Activated CD8-positive, alpha-beta memory T cell treated with anti-CD3 and anti-CD28 coated beads, Interleukin-2, amount 10 ng/mL, durations not matched to agents 7 days and 5 days (primary cell): Measurements from ENCODE around the gene GLRX2. TPM values are rescaled to one million over a fixed set of nuclear protein-coding genes. Genes with fewer than 3 reads are reported as not detected.

Source experiments
- ATAC-seq: fragments of 150-1000 bp; cut with Tn5 transposase; one replicate; pipeline ENCODE4 v1.10.0; 2021; ENCODE audit warnings: moderate library complexity
- CTCF ChIA-PET: fragments of 350-600 bp; sonication (Branson Sonifier 250); formaldehyde crosslinking; loops from one replicate; lab custom pipeline; 2021; ENCODE audit warnings: antibody characterized with exemption; lab: Charles Lee
- DNase-seq: peaks from one replicate; pipeline ENCODE4 v3.0.0-alpha.2; 2020
- H3K27ac Mint-ChIP-seq: one replicate; pipeline ENCODE4 v1.8.0; 2021; ENCODE audit warnings: mild to moderate bottlenecking, mixed read lengths
- H3K27me3 Mint-ChIP-seq: one replicate; pipeline ENCODE4 v1.8.0; 2021; ENCODE audit warnings: mixed read lengths
- H3K36me3 Mint-ChIP-seq: one replicate; pipeline ENCODE4 v1.8.0; 2021; ENCODE audit warnings: mild to moderate bottlenecking, mixed read lengths
- H3K4me1 Mint-ChIP-seq: one replicate; pipeline ENCODE4 v1.8.0; 2021; ENCODE audit warnings: mixed read lengths
- H3K4me3 Mint-ChIP-seq: one replicate; pipeline ENCODE4 v1.8.0; 2021; ENCODE audit warnings: mild to moderate bottlenecking, moderate library complexity, mixed read lengths
- H3K9me3 Mint-ChIP-seq: one replicate; pipeline ENCODE4 v1.8.0; 2022; ENCODE audit warnings: low read depth, mixed read lengths
- total RNA-seq, 2 experiments: library from RNA; stranded (reverse); gene quantifications; one replicate each; pipeline ENCODE4 v1.2.3, GENCODE V29; 2021

Gene GLRX2
- total RNA-seq, 2 experiments from 2014 or later, result 22.3 to 37.6 TPM

DNA sequence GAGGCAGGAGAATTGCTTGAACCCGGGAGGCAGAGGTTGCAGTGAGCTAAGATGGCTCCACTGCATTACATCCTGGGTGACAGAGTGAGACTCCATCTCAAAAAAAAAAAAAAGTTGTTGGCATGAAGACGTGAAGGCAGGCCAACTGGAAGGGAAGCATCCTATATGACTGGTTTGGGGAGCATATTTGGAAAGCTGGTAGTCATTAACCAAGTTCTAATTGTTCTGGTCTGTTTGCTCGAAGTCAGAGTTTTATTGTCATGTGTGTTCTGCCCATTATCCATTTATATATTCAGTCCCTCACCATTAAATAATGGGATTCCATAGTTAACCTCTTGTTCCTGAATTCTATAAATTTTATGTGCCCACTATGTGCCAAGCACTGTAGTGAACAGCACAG is 3.3 kb upstream of the GLRX2 start:
- Mint-ChIP-seq H3K36me3 (no peaks in the 10 kb centered on the region), H3K27me3 (peaks cover 8% of the 10 kb centered on the region)
- no peak for DNase-seq

DNA sequence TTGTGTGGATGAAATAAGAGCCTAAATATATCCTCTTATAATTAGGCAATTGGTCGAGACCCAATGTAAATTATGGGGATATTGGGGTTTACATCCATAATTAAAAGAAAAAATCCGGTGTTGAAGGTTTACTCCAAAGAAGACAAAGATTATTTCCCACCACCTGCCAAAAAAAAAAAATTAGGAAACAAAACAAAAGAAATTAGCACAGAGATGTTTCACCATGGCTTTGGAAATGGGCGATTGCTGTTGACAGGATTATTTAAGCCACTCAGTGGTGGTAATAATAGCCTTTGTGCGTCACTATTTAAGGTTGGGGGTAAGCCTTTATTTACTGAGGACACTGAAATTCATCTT is 585 bp upstream of the GLRX2 start:
- Mint-ChIP-seq H3K27ac (no peak overlapping the region), H3K27me3 (peaks cover 8% of the 10 kb centered on the region), H3K36me3 (no peaks in the 10 kb centered on the region), H3K4me3 (peak overlapping the region; percentile 88), H3K4me1 (peaks cover 19% of the 10 kb centered on the region), H3K9me3 (no peaks in the 10 kb centered on the region)
- CTCF ChIA-PET, result interaction anchor here (2.1 to 5.4 kb wide), 2 partner anchors 16 to 21 kb away, joined by 4 to 40 read pairs; partner anchors contain the start of gene CDC73
- no peak for DNase-seq
- no peak for ATAC-seq

More for the DNA sequence above, 3.3 kb upstream of the GLRX2 start:
- CTCF ChIA-PET, result no interaction called here
- Mint-ChIP-seq H3K9me3 (no peaks in the 10 kb centered on the region), H3K27ac (no peak overlapping the region), H3K4me3 (no peak overlapping the region), H3K4me1 (peaks cover 13% of the 10 kb centered on the region)
- ATAC-seq, result no peak

DNA sequence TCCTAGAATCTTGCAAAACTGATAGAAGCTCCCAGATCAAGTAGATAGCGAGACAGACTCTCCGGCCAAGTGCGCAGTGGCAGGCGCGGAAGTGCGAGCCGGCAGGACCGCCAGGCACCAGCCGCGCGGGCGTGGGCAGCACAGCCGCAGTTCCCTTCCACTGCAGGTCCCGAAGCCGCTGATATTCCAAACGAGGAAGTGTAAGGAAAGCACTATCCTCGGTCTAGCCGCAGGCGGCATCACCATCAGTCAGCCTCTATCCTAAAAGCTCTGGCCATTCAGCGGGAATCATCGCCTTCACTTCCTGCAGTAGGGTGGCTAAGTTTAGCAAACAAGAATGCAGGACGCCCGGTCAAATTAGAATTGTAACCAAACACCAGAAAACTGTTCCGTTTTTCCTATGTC is 710 bp downstream of the GLRX2 start:
- no peaks in the 10 kb centered on the region for H3K9me3 Mint-ChIP-seq
- H3K4me1 Mint-ChIP-seq, result peaks cover 19% of the 10 kb centered on the region
- peaks cover 10% of the 10 kb centered on the region for H3K36me3 Mint-ChIP-seq
- H3K27ac Mint-ChIP-seq, result peak overlapping the region; percentile 71
- ATAC-seq, result peak; percentile 49
- H3K27me3 Mint-ChIP-seq, result peaks cover 8% of the 10 kb centered on the region
- peak overlapping the region; percentile 88 for H3K4me3 Mint-ChIP-seq
- CTCF ChIA-PET, result interaction anchor here (0.9 to 5.4 kb wide), 5 partner anchors 11 to 46 kb away, joined by 4 to 40 read pairs (median 4); partner anchors contain the start of genes CDC73, RO60 and UCHL5
- DNase-seq, result peak; percentile 45

DNA sequence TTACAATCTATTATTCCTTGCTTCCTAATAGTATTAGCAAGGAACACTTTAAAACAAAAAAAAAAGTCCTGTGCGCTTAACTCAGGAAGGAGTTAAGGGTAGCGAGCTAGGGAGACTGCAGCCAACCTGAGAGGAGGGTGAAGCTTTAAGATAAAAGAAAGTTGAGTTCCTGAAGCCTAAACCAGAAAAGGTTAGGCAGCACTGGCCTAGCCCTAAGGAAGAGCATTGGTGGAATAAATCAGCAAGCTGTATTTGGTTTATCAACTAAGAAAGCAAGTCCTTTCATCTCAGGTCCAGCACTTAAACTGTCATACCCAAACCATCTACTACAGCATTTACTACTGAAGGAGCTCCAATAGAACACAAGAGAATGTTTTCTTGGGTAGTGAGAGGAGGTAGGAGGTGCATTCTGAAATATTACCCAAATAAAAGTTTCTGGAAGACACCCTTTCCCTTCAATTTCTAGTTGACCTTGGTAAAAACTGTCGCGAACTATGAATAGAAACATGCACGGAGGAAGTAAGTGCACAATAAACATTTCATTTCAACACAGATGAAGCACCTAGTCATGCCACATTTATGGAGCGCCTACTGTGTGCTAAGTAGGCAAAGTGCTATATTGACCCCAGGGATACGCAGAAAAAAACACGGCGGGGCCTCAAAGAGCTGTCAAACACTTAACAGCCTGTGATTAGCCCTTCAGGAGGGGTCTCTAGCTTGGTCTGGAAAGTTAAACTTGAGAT is 1.3 kb downstream of the GLRX2 start:
- Mint-ChIP-seq H3K27me3 (peaks cover 4% of the 10 kb centered on the region), H3K27ac (peak overlapping the region; percentile 34), H3K9me3 (no peaks in the 10 kb centered on the region), H3K4me3 (peak overlapping the region; percentile 88), H3K4me1 (peaks cover 19% of the 10 kb centered on the region), H3K36me3 (peaks cover 11% of the 10 kb centered on the region)
- DNase-seq (no peak), ATAC-seq (no peak)
- CTCF ChIA-PET, result interaction anchor here (0.8 to 5.4 kb wide), 5 partner anchors 9 to 45 kb away, joined by 3 to 40 read pairs (median 4); partner anchors contain the start of genes CDC73, RO60 and UCHL5

DNA sequence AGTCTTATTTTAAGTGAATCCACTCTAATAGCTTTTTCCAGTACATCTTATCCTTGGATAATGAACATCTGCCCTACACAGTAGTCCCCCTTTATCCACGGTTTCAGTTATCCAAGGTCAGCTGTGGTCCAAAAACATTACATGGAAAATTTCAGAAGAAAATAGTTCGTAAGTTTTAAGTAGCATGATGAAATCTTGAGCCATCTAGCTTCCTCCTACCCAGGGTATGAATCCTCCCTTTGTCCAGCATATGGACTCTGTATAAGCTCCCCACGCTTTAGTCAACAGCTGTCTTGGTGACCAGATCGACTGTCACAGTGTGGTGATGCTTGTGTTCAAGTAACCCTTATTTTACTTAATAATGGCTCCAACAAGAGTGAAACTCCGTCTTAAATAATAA is 2.6 kb downstream of the GLRX2 start:
- H3K27ac Mint-ChIP-seq, result no peak overlapping the region
- peaks cover 19% of the 10 kb centered on the region for H3K4me1 Mint-ChIP-seq
- no peaks in the 10 kb centered on the region for H3K27me3 Mint-ChIP-seq
- H3K36me3 Mint-ChIP-seq, result peaks cover 11% of the 10 kb centered on the region
- H3K4me3 Mint-ChIP-seq, result no peak overlapping the region
- no peaks in the 10 kb centered on the region for H3K9me3 Mint-ChIP-seq
- DNase-seq (no peak), ATAC-seq (no peak)
- CTCF ChIA-PET, result interaction anchor here (5.4 kb wide), 1 partner anchor 19 kb away, joined by 40 read pairs; the partner anchor contains the start of gene CDC73

DNA sequence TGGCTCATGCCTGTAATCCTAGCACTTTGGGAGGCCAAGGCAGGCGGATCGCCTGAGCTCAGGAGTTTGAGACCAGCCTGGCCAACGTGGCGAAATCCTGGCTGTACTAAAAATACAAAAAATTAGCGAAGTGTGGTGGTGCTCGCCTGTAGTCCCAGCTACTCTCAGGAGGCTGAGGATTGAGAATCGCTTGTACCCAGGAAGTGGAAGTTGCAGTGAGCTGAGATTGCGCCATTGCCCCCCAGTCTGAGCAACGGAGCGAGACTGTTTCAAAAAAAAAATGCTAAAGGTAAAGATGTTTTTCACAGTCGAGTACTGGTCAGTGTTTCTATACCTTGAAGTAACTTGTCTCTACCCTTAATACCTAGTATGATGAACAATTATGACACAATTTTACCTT is 11.1 kb downstream of the GLRX2 start:
- Mint-ChIP-seq H3K27ac (no peak overlapping the region), H3K4me3 (no peak overlapping the region), H3K27me3 (no peaks in the 10 kb centered on the region), H3K36me3 (peaks cover 20% of the 10 kb centered on the region), H3K4me1 (no peaks in the 10 kb centered on the region), H3K9me3 (no peaks in the 10 kb centered on the region)
- CTCF ChIA-PET, result no interaction called here
- ATAC-seq, result no peak
- no peak for DNase-seq

DNA sequence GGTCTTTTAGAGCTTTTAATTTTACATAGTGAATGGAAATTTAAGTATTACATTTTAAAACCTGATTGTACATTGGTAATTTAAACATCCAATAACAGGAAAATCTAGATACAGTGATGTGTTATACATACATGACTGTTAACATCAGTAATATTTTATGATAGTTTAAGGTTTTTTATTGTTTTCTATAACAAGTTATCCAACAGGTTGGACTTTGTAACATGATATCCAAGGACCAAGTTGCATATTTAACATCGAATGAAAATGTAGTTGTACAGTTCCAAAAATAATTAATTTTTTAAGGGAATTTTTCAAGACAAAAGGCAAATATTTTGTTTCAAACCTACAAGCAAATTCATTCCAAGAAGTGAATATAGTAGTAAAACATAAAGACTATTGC is 14.3 kb downstream of the GLRX2 start:
- H3K4me1 Mint-ChIP-seq, result no peaks in the 10 kb centered on the region
- CTCF ChIA-PET, result interaction anchor here (1.3 kb wide), 1 partner anchor 13 kb away, joined by 4 read pairs; no protein-coding TSS in a partner anchor
- peaks cover 17% of the 10 kb centered on the region for H3K36me3 Mint-ChIP-seq
- no peak for DNase-seq
- ATAC-seq, result no peak
- H3K9me3 Mint-ChIP-seq, result no peaks in the 10 kb centered on the region
- no peak overlapping the region for H3K27ac Mint-ChIP-seq
- H3K27me3 Mint-ChIP-seq, result no peaks in the 10 kb centered on the region
- H3K4me3 Mint-ChIP-seq, result no peak overlapping the region

DNA sequence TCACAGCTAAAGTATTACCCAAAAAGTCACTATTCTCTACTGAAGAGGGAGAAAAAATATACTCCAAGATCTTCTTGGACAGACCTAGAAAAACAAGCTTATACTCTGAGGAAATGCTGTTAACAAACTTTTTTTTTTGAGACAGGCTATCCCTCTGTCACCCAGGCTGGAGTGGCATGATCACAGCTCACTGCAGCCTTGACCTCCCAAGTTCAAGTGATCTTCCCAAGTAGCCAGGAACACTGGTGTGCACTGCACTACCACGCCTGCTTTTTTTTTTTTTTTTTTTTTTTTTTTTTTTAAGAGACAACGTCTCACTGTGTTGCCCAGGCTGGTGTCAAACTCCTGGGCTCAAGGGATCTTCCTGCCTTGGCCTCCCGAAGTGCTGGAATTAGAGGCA is 17.3 kb downstream of the GLRX2 start:
- no peaks in the 10 kb centered on the region for H3K27me3 Mint-ChIP-seq
- no peaks in the 10 kb centered on the region for H3K4me1 Mint-ChIP-seq
- H3K36me3 Mint-ChIP-seq, result peaks cover 29% of the 10 kb centered on the region
- DNase-seq (no peak), ATAC-seq (no peak)
- H3K27ac Mint-ChIP-seq, result no peak overlapping the region
- CTCF ChIA-PET, result no interaction called here
- no peaks in the 10 kb centered on the region for H3K9me3 Mint-ChIP-seq
- H3K4me3 Mint-ChIP-seq, result no peak overlapping the region

DNA sequence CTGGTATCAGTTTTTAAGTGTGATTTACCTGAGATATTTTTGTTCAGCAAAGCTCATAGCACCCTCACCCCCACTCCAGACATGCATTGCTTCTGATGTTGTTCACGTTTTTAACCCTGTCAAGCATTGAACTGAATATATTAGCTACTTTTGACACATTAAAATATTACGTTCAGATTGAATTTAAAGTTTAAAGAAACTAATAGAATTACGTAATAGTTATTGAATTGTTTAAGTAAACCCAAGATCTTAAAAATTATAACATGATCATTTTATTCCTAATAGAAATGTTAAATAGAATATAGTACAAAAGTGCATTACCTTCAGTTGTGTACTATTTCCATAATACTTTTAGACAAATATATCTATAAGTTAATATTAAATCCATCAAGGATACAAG is 18.9 kb downstream of the GLRX2 start:
- Mint-ChIP-seq H3K27ac (no peak overlapping the region), H3K4me3 (no peak overlapping the region), H3K9me3 (no peaks in the 10 kb centered on the region), H3K4me1 (no peaks in the 10 kb centered on the region), H3K27me3 (no peaks in the 10 kb centered on the region), H3K36me3 (peaks cover 38% of the 10 kb centered on the region)
- DNase-seq (no peak), ATAC-seq (no peak)
- CTCF ChIA-PET, result interaction anchor here (1.5 kb wide), 1 partner anchor 16 kb away, joined by 4 read pairs; no protein-coding TSS in a partner anchor

DNA sequence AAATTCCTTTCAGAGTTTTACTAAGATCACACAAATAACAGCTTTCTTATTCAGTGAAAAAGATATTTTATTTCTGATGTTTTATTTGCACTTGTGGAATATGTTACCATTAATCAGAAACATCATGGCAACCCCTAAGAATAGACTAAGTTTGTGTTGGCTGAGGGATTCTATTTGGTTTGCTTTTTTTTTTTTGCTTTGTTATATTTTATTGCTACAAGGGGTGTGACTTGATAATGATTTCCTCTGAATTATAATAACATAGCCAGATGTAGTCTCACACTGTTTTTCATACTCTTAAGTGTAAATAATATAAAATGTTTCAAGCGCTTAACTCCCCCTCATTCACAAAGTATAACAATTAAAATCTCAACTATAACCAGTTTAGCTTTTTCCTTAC is 20.0 kb downstream of the GLRX2 start:
- Mint-ChIP-seq H3K27ac (no peak overlapping the region), H3K4me1 (no peaks in the 10 kb centered on the region), H3K27me3 (no peaks in the 10 kb centered on the region), H3K4me3 (no peak overlapping the region), H3K9me3 (no peaks in the 10 kb centered on the region), H3K36me3 (peaks cover 41% of the 10 kb centered on the region)
- no peak for ATAC-seq
- CTCF ChIA-PET, result interaction anchor here (1.0 to 1.5 kb wide), 3 partner anchors 14 to 20 kb away, joined by 3 to 4 read pairs (median 4); partner anchors contain the start of gene GLRX2
- no peak for DNase-seq

DNA sequence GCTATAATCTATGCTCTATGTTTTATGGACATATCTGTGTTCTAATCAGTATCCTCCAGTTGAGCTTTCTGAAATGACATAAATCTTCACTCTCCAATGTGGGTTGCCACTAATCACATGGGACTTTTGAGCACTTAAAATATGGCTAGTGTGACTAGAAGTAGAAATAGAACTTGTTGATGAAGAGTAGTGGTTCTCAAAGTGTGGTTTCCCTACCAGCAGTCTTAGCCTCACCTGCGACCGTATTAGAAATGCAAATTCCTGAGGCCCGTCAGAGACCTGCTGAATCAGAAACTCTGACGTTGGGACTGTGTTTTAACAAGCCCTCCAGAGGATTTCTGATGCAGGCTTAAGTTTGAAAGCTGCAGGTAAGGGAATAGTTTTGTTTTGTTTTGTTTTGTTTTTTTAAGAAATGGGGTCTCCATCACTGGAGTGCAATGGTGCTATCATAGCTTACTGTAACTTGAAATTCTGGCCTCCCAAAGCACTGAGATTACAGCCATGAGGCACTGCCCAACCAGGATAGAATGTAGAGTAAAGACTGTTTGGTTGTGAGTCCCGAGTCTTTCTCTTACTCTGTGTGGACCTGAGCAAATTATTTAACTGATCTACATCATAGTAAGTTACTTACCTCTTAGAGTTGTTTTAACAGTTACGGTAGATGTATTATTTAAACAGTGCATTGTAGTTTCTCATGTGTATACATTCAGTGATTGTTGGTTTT is 21.7 kb downstream of the GLRX2 start:
- H3K27ac Mint-ChIP-seq, result no peak overlapping the region
- H3K27me3 Mint-ChIP-seq, result no peaks in the 10 kb centered on the region
- no peaks in the 10 kb centered on the region for H3K9me3 Mint-ChIP-seq
- H3K4me1 Mint-ChIP-seq, result no peaks in the 10 kb centered on the region
- CTCF ChIA-PET, result interaction anchor here (0.8 kb wide), 2 partner anchors 13 to 17 kb away, joined by 3 to 6 read pairs; no protein-coding TSS in a partner anchor
- peaks cover 50% of the 10 kb centered on the region for H3K36me3 Mint-ChIP-seq
- no peak for ATAC-seq
- no peak overlapping the region for H3K4me3 Mint-ChIP-seq
- no peak for DNase-seq

DNA sequence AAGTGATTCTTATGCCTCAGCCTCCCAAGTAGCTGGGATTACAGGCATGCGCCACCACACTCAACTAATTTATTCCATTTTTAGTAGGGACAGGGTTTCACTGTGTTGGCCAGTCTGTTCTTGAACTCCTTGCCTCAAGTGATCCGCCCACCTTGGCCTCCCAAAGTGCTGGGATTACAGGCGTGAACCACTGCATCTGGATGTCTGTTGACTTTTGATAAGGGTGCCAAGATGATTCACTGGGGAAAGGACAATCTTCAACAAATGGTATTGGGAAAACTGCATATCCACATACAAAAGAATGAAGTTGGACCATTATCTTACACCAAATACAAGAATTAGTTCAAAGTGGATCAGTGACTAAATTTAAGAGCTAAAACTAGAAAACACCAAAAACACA is 26.0 kb downstream of the GLRX2 start:
- Mint-ChIP-seq H3K36me3 (peaks cover 67% of the 10 kb centered on the region), H3K4me1 (peaks cover 5% of the 10 kb centered on the region), H3K27ac (no peak overlapping the region), H3K9me3 (peaks cover 3% of the 10 kb centered on the region), H3K27me3 (no peaks in the 10 kb centered on the region), H3K4me3 (no peak overlapping the region)
- CTCF ChIA-PET, result interaction anchor here (0.7 to 1.3 kb wide), 2 partner anchors 9 to 196 kb away, joined by 3 to 5 read pairs; no protein-coding TSS in a partner anchor
- ATAC-seq, result no peak
- no peak for DNase-seq

DNA sequence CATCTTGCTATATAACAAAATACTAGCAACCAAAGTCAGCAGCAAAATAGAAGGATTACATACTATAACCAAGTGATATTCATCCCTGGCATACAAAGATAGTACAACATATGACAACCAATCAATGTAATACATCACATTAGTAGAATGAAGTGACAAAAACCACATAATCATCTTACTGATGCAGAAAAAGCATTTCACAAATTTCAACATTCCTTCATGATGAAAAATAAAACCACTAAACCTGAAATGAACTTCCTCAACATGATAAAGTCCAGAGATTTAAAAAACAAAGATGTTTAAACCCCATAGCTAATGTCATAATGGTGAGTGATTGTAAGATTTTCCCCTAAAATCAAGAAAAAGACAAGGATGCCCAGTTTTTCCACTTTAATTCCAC is 27.2 kb downstream of the GLRX2 start:
- H3K4me3 Mint-ChIP-seq, result no peak overlapping the region
- CTCF ChIA-PET, result no interaction called here
- DNase-seq, result no peak
- no peak overlapping the region for H3K27ac Mint-ChIP-seq
- no peak for ATAC-seq
- no peaks in the 10 kb centered on the region for H3K27me3 Mint-ChIP-seq
- H3K36me3 Mint-ChIP-seq, result peaks cover 62% of the 10 kb centered on the region
- peaks cover 3% of the 10 kb centered on the region for H3K9me3 Mint-ChIP-seq
- H3K4me1 Mint-ChIP-seq, result peaks cover 5% of the 10 kb centered on the region
